Measurements from ENCODE around the gene GNAQ.

The GNAQ gene

DNA sequence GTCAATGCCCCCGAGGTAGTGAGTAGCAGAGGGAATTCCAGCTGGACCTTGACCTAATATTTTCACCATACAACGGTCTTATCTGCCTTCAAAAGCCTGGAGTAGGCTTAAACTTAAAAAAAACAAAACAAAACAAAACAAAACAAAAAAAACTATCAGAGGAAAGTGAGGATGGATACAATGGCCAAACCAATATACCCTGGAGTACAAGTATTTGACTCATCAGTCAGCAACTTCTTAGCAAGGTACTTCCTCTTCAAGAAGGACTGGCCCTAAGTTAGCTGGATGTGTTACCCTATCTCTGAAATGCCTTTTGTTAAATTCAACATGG lies 222.9 kb downstream of the GNAQ start:
- TF ChIP-seq, protein P1, sequence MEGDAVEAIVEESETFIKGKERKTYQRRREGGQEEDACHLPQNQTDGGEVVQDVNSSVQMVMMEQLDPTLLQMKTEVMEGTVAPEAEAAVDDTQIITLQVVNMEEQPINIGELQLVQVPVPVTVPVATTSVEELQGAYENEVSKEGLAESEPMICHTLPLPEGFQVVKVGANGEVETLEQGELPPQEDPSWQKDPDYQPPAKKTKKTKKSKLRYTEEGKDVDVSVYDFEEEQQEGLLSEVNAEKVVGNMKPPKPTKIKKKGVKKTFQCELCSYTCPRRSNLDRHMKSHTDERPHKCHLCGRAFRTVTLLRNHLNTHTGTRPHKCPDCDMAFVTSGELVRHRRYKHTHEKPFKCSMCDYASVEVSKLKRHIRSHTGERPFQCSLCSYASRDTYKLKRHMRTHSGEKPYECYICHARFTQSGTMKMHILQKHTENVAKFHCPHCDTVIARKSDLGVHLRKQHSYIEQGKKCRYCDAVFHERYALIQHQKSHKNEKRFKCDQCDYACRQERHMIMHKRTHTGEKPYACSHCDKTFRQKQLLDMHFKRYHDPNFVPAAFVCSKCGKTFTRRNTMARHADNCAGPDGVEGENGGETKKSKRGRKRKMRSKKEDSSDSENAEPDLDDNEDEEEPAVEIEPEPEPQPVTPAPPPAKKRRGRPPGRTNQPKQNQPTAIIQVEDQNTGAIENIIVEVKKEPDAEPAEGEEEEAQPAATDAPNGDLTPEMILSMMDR (IDR thresholded peaks at IDR 0.05): no peak
- Histone ChIP-seq H3K4me2 (ENCODE audit: low read length) (no peak overlapping the region), H3K79me2 (no peaks in the 10 kb centered on the region), H3K4me3 (ENCODE audit: low read depth, low read length) (no peak overlapping the region), H3K27ac (no peak overlapping the region), H3K9ac (no peak overlapping the region), H3K9me3 (ENCODE audit: control insufficient read depth, low read length) (no peaks in the 10 kb centered on the region), H3K4me1 (no peaks in the 10 kb centered on the region), H2AFZ (no peak overlapping the region), H3K27me3 (ENCODE audit: control insufficient read depth, insufficient read depth, low read length) (no peaks in the 10 kb centered on the region), H3K36me3 (ENCODE audit: control insufficient read depth, insufficient read depth, low read length) (no peaks in the 10 kb centered on the region)

DNA sequence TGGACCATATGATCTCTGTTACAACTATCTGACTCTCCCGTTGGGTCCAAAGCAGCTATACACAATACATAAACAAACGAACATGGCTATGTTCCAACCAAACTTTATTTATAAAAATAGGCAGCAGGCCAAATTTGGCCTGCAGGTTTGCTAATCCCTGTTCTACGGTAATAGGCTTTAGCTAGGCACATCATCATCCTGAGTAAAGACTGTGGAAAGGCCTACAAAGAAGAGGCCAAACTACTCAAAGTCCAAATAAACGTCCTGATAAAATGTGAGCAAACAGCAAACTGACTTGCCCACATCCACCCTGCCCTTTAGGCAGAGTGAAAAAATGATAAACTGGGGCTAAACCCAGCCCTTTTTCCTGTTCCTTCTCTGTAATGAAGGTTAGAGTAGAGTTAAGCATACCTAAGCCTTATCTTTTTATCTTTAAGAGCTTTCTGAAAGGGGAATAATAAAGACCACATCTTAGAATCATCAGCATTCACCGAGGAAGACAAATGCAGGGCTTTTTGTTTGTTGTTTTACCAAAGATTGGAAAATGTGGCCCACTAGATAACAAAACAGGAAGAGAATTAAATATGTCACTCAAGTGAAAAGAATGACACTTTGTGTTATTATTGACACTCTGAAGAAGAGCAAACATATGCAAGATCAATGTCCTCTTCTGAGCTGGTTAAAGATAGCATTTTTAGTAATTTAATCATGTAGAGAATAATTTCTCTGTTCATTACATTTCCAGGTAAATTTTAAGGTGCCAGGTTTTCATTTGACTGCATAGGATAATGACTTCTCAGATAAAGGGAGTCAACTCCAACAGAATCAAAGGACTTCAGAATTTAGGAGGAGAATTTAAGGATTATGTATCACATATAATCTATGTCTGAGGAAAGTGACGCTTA lies 223.5 kb downstream of the GNAQ start:
- Histone ChIP-seq H3K36me3 (ENCODE audit: control insufficient read depth, insufficient read depth, low read length) (no peaks in the 10 kb centered on the region), H3K9ac (no peak overlapping the region), H3K4me1 (no peaks in the 10 kb centered on the region), H3K9me3 (ENCODE audit: control insufficient read depth, low read length) (no peaks in the 10 kb centered on the region), H3K79me2 (no peaks in the 10 kb centered on the region), H3K27me3 (ENCODE audit: control insufficient read depth, insufficient read depth, low read length) (no peaks in the 10 kb centered on the region), H3K4me2 (ENCODE audit: low read length) (no peak overlapping the region), H3K27ac (no peak overlapping the region), H3K4me3 (ENCODE audit: low read depth, low read length) (no peak overlapping the region), H2AFZ (no peak overlapping the region)
- TF ChIP-seq, protein P1 (IDR thresholded peaks at IDR 0.05): no peak

DNA sequence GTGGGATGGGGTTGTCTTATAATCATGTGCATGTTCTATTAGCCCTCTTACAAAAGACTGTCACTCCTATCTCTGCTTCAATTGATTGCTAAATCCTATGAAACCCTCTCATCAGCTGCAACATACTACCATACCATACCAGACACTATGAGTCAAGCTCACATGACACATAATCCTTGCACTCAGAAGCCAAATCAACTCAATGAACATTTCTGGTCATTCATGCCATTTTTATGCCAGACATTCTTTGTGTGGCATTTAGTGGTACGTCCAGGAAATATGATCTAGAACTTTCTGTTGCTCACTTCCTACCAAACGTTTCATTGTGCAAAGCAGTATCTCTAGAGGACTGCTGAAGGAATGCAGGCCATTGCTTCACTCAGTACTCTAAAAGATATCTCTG lies 224.3 kb downstream of the GNAQ start:
- Histone ChIP-seq H3K9ac (no peak overlapping the region), H2AFZ (no peak overlapping the region), H3K27ac (no peak overlapping the region), H3K4me2 (ENCODE audit: low read length) (no peak overlapping the region), H3K4me1 (no peaks in the 10 kb centered on the region), H3K4me3 (ENCODE audit: low read depth, low read length) (no peak overlapping the region), H3K36me3 (ENCODE audit: control insufficient read depth, insufficient read depth, low read length) (no peaks in the 10 kb centered on the region), H3K79me2 (no peaks in the 10 kb centered on the region), H3K9me3 (ENCODE audit: control insufficient read depth, low read length) (no peaks in the 10 kb centered on the region), H3K27me3 (ENCODE audit: control insufficient read depth, insufficient read depth, low read length) (no peaks in the 10 kb centered on the region)
- TF ChIP-seq, protein P1 (IDR thresholded peaks at IDR 0.05): no peak

DNA sequence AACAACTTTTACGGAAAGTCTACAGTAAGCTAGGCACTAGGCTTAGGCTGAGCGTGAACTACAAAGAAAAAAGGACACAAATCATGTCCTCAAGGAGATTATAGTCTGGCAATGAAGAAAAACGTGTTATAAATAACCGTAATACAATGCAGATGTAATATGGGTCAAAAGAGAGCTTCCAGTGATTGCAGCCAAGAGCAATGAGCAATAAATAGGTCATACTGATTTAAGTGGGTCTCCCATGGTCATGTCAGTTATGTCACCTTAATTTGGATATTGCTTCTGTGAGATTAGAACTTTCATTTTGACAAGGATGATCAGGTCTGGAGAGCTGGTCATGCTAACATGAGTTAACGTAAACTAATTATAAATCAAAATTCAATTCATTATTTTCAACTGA lies 224.9 kb downstream of the GNAQ start:
- Histone ChIP-seq H3K9me3 (ENCODE audit: control insufficient read depth, low read length) (no peaks in the 10 kb centered on the region), H3K79me2 (no peaks in the 10 kb centered on the region), H3K4me2 (ENCODE audit: low read length) (no peak overlapping the region), H3K36me3 (ENCODE audit: control insufficient read depth, insufficient read depth, low read length) (no peaks in the 10 kb centered on the region), H3K27me3 (ENCODE audit: control insufficient read depth, insufficient read depth, low read length) (no peaks in the 10 kb centered on the region), H3K4me3 (ENCODE audit: low read depth, low read length) (no peak overlapping the region), H3K4me1 (no peaks in the 10 kb centered on the region), H3K9ac (no peak overlapping the region), H2AFZ (no peak overlapping the region), H3K27ac (no peak overlapping the region)
- TF ChIP-seq, protein P1 (IDR thresholded peaks at IDR 0.05): no peak

DNA sequence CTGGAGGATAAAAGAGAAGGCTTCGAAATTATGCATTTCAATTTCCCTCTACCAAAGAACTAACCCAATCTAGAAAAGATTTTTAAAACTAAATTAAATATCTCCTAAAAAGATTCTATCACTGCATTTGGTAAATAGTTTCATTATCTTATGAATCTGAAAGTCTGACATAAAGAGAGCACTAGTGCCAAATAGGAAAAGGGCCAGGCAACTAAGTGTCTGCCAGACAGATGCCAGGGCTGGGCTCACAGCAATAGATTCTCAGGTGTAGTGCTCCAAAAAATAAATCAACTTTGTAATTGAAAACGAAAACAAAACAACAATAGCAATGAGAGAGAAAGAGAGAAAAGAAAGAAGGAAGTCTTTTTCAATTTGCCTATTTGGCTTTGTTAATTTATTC lies 225.8 kb downstream of the GNAQ start:
- TF ChIP-seq, protein P1 (IDR thresholded peaks at IDR 0.05): no peak
- Histone ChIP-seq H3K9me3 (ENCODE audit: control insufficient read depth, low read length) (no peaks in the 10 kb centered on the region), H3K4me3 (ENCODE audit: low read depth, low read length) (no peak overlapping the region), H3K4me1 (no peaks in the 10 kb centered on the region), H3K27me3 (ENCODE audit: control insufficient read depth, insufficient read depth, low read length) (no peaks in the 10 kb centered on the region), H3K36me3 (ENCODE audit: control insufficient read depth, insufficient read depth, low read length) (no peaks in the 10 kb centered on the region), H2AFZ (no peak overlapping the region), H3K9ac (no peak overlapping the region), H3K4me2 (ENCODE audit: low read length) (no peak overlapping the region), H3K27ac (no peak overlapping the region), H3K79me2 (no peaks in the 10 kb centered on the region)
